Caco-2 (cell line): ENCODE measurements around the gene COQ9. TPM values are rescaled to one million over a fixed set of nuclear protein-coding genes. Genes with fewer than 3 reads are reported as not detected.

Experiments used
- BruUV-seq: library from RNA; stranded (reverse); fragments of 400-500 nt; replicated peaks from 2 replicates; lab custom pipeline; 2021; lab: Mats Ljungman, UMichigan
- CTCF ChIA-PET: fragments of 300-600 bp; sonication (Branson Sonifier 250); formaldehyde crosslinking; loops from one replicate; lab custom pipeline; 2022; ENCODE audit warnings: antibody characterized with exemption; lab: Charles Lee
- POLR2A ChIA-PET: fragments of 300-600 bp; sonication (Branson Sonifier 250); formaldehyde crosslinking; loops from one replicate; lab custom pipeline; 2022; ENCODE audit warnings: antibody characterized with exemption; lab: Charles Lee
- DNase-seq, 2 experiments: peaks; one replicate each; pipeline versions ENCODE4 v3.0.0 to v3.0.0-alpha.2; 2020 to 2022
- H3K27me3 ChIP-seq: replicated peaks from 2 replicates; pipeline ENCODE4 v1.6.0; 2011; ENCODE audit warnings: low read length; ENCODE audit not compliant: control insufficient read depth, insufficient read depth
- H3K36me3 ChIP-seq: 2 replicates; pipeline ENCODE4 v1.5.1; 2011; ENCODE audit warnings: low read length; ENCODE audit not compliant: control insufficient read depth, insufficient read depth
- H3K4me1 ChIP-seq: fragments of 250-450 bp; sonication (Bioruptor Pico); 2 replicates; pipeline ENCODE4 v1.5.1; 2020; ENCODE audit warnings: mild to moderate bottlenecking
- H3K4me3 ChIP-seq: 2 replicates; pipeline ENCODE4 v1.5.1; 2011; ENCODE audit warnings: low read depth, mild to moderate bottlenecking, control low read depth, low read length
- H3K9me3 ChIP-seq: fragments of 250-450 bp; sonication (Bioruptor Pico); 2 replicates; pipeline ENCODE4 v1.5.1; 2020; ENCODE audit warnings: mild to moderate bottlenecking, moderate library complexity
- H3K27ac Mint-ChIP-seq: one replicate; pipeline ENCODE4 v1.8.0; 2022; ENCODE audit warnings: mixed read lengths; ENCODE audit not compliant: unreplicated experiment
- H3K27me3 Mint-ChIP-seq: one replicate; pipeline ENCODE4 v1.8.0; 2022; ENCODE audit warnings: mixed read lengths; ENCODE audit not compliant: insufficient read depth, unreplicated experiment
- H3K36me3 Mint-ChIP-seq: one replicate; pipeline ENCODE4 v1.8.0; 2022; ENCODE audit warnings: mild to moderate bottlenecking, mixed read lengths; ENCODE audit not compliant: insufficient read depth, unreplicated experiment
- H3K4me1 Mint-ChIP-seq: one replicate; pipeline ENCODE4 v1.8.0; 2022; ENCODE audit warnings: low read depth, mixed read lengths; ENCODE audit not compliant: unreplicated experiment
- H3K4me3 Mint-ChIP-seq: one replicate; pipeline ENCODE4 v1.8.0; 2022; ENCODE audit warnings: mild to moderate bottlenecking, moderate library complexity, mixed read lengths; ENCODE audit not compliant: unreplicated experiment
- H3K9me3 Mint-ChIP-seq: one replicate; pipeline ENCODE4 v1.8.0; 2022; ENCODE audit warnings: mixed read lengths; ENCODE audit not compliant: unreplicated experiment
- CTCF ChIP-seq, 2 experiments: fragments of 200-600 bp in 1 of 2; IDR thresholded peaks; 1 replicate in 1 of 2; 2 replicates in 1 of 2; pipeline versions ENCODE4 v1.5.1 to v1.8.0; 2011 to 2022; ENCODE audit warnings: antibody characterized with exemption in 1 of 2, control low read depth in 1 of 2, inconsistent platforms in 1 of 2, low read depth in 1 of 2, low read length in 1 of 2, mild to moderate bottlenecking in 1 of 2, moderate library complexity in 1 of 2; ENCODE audit not compliant: insufficient read depth in 1 of 2, severe bottlenecking in 1 of 2, unreplicated experiment in 1 of 2
- intact Hi-C: fragments of 100-400 bp; cut with micrococcal nuclease; formaldehyde crosslinking; loops from one replicate; pipeline ENCODE4 v1.10.0; 2022; ENCODE audit not compliant: unreplicated experiment
- total RNA-seq: library from RNA; stranded (reverse); gene quantifications from 2 replicates; pipeline ENCODE4 v1.2.3, GENCODE V29; 2022

Gene COQ9
- total RNA-seq, 1 experiment from 2014 or later = 50.9 TPM

GRCh38 chr16:57509231-57509923 is 62.1 kb downstream of the COQ9 start:
- H3K36me3 Mint-ChIP-seq = no peaks in the 10 kb centered on the region
- no peak overlapping the region for H3K4me3 ChIP-seq
- no peaks in the 10 kb centered on the region for H3K27me3 Mint-ChIP-seq
- no peak for DNase-seq
- ChIA-PET POLR2A (no interaction called here), CTCF (interaction anchor here (1.5 kb wide), 1 partner anchor 10 kb away, joined by 5 read pairs; no protein-coding TSS in a partner anchor)
- TF ChIP-seq CTCF (IDR thresholded peaks at IDR 0.05; ENCODE audit: insufficient read depth in 1 of 2, low read depth in 1 of 2, low read length in 1 of 2, severe bottlenecking in 1 of 2, unreplicated experiment in 1 of 2) = no peak
- H3K9me3 Mint-ChIP-seq = no peaks in the 10 kb centered on the region
- H3K36me3 ChIP-seq = no peaks in the 10 kb centered on the region
- BruUV-seq = no TSS peak
- peaks cover 8% of the 10 kb centered on the region for H3K4me1 Mint-ChIP-seq
- no peaks in the 10 kb centered on the region for H3K27me3 ChIP-seq
- H3K27ac Mint-ChIP-seq = no peak overlapping the region
- intact Hi-C loops = no loop called here
- no peaks in the 10 kb centered on the region for H3K9me3 ChIP-seq
- H3K4me1 ChIP-seq = peaks cover 25% of the 10 kb centered on the region
- H3K4me3 Mint-ChIP-seq = no peak overlapping the region

GRCh38 chr16:57510016-57510871 is 63.0 kb downstream of the COQ9 start:
- Mint-ChIP-seq H3K27me3 (no peaks in the 10 kb centered on the region), H3K4me1 (peaks cover 8% of the 10 kb centered on the region), H3K36me3 (no peaks in the 10 kb centered on the region), H3K9me3 (no peaks in the 10 kb centered on the region), H3K27ac (no peak overlapping the region), H3K4me3 (no peak overlapping the region)
- no peaks in the 10 kb centered on the region for H3K36me3 ChIP-seq
- no peak for TF ChIP-seq CTCF (IDR thresholded peaks at IDR 0.05; ENCODE audit: insufficient read depth in 1 of 2, low read depth in 1 of 2, low read length in 1 of 2, severe bottlenecking in 1 of 2, unreplicated experiment in 1 of 2)
- no peak for DNase-seq
- H3K4me3 ChIP-seq = no peak overlapping the region
- intact Hi-C loops = no loop called here
- H3K27me3 ChIP-seq = no peaks in the 10 kb centered on the region
- POLR2A ChIA-PET = no interaction called here
- H3K9me3 ChIP-seq = no peaks in the 10 kb centered on the region
- peaks cover 25% of the 10 kb centered on the region for H3K4me1 ChIP-seq
- CTCF ChIA-PET = interaction anchor here (1.0 to 1.5 kb wide), 2 partner anchors 9 to 11 kb away, joined by 5 to 7 read pairs; no protein-coding TSS in a partner anchor
- BruUV-seq = no TSS peak

Other genes starting within 250 kb of the COQ9 start
- 38.5 and 47.6 TPM in 2 replicates for gene ARL2BP, start 202.2 kb upstream of the COQ9 start, total RNA-seq
- 53.0 and 54.0 TPM in 2 replicates for gene PLLP, start 162.8 kb upstream of the COQ9 start, total RNA-seq
- gene CCL22, start 88.7 kb upstream of the COQ9 start, total RNA-seq = 0.44 and 0.68 TPM in 2 replicates
- gene CX3CL1, start 75.0 kb upstream of the COQ9 start, total RNA-seq = 0.16 TPM in 1 of 2 replicates, not detected in the other
- not detected in 2 replicates for gene CCL17, start 42.7 kb upstream of the COQ9 start, total RNA-seq
- 98.3 and 103 TPM in 2 replicates for gene CIAPIN1, start 94 bp upstream of the COQ9 start, total RNA-seq
- 100 and 102 TPM in 2 replicates for gene POLR2C, start 15.2 kb downstream of the COQ9 start, total RNA-seq
- 111 and 122 TPM in 2 replicates for gene DOK4, start 39.0 kb downstream of the COQ9 start, total RNA-seq
- gene CCDC102A, start 89.1 kb downstream of the COQ9 start, total RNA-seq = 9.1 and 11.8 TPM in 2 replicates
- gene ADGRG5, start 95.2 kb downstream of the COQ9 start, total RNA-seq = 4.6 and 5.2 TPM in 2 replicates
- gene ADGRG1, start 181.2 kb downstream of the COQ9 start, total RNA-seq = 153 and 195 TPM in 2 replicates
- 0.25 TPM in 1 of 2 replicates, not detected in the other for gene ADGRG3, start 220.8 kb downstream of the COQ9 start, total RNA-seq
- gene DRC7, start 247.3 kb downstream of the COQ9 start, total RNA-seq = 1.1 and 1.2 TPM in 2 replicates